Measurements from ENCODE around the gene CGNL1.

GRCh38 chr15:57493351-57493750, 117.0 kb downstream of the CGNL1 start:
- TF ChIP-seq ZNF621 (tag by site-specific recombination; IDR thresholded peaks at IDR 0.05) (no peak), TCF7L2 (IDR thresholded peaks at IDR 0.05; ENCODE audit: borderline replicate concordance, low read depth, low read length) (no peak), SETDB1 (IDR thresholded peaks at IDR 0.05; ENCODE audit: insufficient read length, low read length) (no peak), ZNF560 (tag by site-specific recombination; IDR thresholded peaks at IDR 0.05; ENCODE audit: borderline replicate concordance) (no peak), ZFP37 (tag by site-specific recombination; IDR thresholded peaks at IDR 0.05) (no peak), SP2 (tag by site-specific recombination; IDR thresholded peaks at IDR 0.05) (no peak)
